ENCODE results near the gene TLR2.

TLR2 gene

DNA sequence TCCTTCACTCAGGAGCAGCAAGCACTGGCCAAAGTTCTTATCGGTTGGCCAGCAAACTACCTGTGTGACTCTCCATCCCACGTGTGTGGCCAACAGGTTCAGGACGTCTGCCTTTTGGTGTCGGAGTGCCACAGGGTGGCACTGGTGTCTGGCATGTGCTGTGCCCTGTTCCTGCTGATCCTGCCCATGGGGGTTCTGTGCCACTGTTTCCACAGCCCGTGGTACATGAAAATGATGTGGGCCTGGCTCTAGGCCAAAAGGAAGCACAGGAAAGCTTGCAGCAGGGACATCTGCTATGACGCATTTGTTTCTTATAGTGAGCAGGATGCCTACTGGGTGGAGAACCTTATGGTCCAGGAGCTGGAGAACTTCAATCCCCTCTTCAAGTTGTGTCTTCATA lies 4.6 kb upstream of the TLR2 start:
- no peak overlapping the region for H3K4me3 Mint-ChIP-seq
- H3K9me3 Mint-ChIP-seq, result peaks cover 11% of the 10 kb centered on the region
- H3K27me3 Mint-ChIP-seq, result peaks cover 4% of the 10 kb centered on the region
- DNase-seq (ENCODE audit: low spot score in 2 of 2) (no peak), ATAC-seq (ENCODE audit: low read depth) (no peak)
- H3K36me3 Mint-ChIP-seq, result peaks cover 6% of the 10 kb centered on the region
- no peak overlapping the region for H3K27ac Mint-ChIP-seq
- H3K4me1 Mint-ChIP-seq, result peaks cover 6% of the 10 kb centered on the region

DNA sequence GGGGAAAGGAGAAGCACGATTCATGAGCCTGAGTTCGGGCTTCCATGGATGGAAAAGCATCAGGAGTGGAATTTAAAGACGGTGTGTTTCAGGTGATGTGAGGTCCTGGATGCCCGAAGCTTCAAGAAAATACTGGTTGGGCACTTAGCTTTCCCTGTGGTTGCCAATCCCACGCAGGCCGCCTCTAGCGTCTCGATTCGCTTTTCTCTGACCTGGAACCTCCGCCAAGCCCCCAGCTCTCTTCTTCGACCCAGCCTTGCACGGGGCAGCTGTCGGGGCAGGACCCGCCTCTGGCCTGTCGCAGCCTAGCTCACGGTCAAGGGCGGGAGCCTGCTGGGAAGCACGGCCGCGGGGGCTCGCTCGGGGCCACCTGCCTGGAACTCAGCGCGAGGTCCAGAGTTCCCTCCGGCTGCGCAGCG lies 308 bp upstream of the TLR2 start:
- peaks cover 1% of the 10 kb centered on the region for H3K9me3 Mint-ChIP-seq
- H3K27ac Mint-ChIP-seq, result peak overlapping the region; percentile 16
- peak in 1 of 2 donors; percentile 69 for DNase-seq (ENCODE audit: low spot score in 2 of 2)
- H3K4me1 Mint-ChIP-seq, result peaks cover 12% of the 10 kb centered on the region
- H3K36me3 Mint-ChIP-seq, result peaks cover 9% of the 10 kb centered on the region
- peak overlapping the region; percentile 84 for H3K4me3 Mint-ChIP-seq
- ATAC-seq (ENCODE audit: low read depth), result no peak
- peaks cover 4% of the 10 kb centered on the region for H3K27me3 Mint-ChIP-seq

DNA sequence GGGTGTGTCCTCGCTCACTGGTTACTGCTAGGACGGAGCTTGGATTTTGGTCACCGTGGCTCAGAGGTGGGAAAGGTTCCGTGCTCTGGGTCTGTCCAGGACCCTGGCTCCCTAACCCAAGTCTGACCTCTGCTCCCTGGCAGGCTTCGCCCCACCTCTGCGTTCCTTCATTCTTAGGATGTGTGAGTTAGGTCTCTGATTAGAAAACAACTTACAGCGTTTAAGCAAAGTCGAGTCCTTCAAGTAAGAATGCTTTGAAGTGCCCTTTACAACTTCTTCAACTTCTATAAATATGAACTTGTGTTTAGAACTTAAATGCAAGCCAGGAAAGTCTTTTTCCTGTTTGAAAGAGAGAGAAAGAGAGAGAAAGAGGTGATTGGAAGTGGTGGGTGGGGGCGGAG lies 891 bp downstream of the TLR2 start:
- DNase-seq (ENCODE audit: low spot score in 2 of 2), result no peak
- Mint-ChIP-seq H3K27ac (peak overlapping the region; percentile 65), H3K4me1 (peaks cover 12% of the 10 kb centered on the region), H3K4me3 (peak overlapping the region; percentile 83), H3K9me3 (peaks cover 4% of the 10 kb centered on the region), H3K36me3 (peaks cover 17% of the 10 kb centered on the region), H3K27me3 (peaks cover 4% of the 10 kb centered on the region)
- no peak for ATAC-seq (ENCODE audit: low read depth)

DNA sequence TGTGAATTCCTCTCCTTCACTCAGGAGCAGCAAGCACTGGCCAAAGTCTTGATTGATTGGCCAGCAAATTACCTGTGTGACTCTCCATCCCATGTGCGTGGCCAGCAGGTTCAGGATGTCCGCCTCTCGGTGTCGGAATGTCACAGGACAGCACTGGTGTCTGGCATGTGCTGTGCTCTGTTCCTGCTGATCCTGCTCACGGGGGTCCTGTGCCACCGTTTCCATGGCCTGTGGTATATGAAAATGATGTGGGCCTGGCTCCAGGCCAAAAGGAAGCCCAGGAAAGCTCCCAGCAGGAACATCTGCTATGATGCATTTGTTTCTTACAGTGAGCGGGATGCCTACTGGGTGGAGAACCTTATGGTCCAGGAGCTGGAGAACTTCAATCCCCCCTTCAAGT lies 20.4 kb downstream of the TLR2 start:
- no peaks in the 10 kb centered on the region for H3K27me3 Mint-ChIP-seq
- DNase-seq (ENCODE audit: low spot score in 2 of 2), result no peak
- H3K9me3 Mint-ChIP-seq, result no peaks in the 10 kb centered on the region
- peaks cover 1% of the 10 kb centered on the region for H3K36me3 Mint-ChIP-seq
- ATAC-seq (ENCODE audit: low read depth), result no peak
- H3K4me3 Mint-ChIP-seq, result no peak overlapping the region
- H3K27ac Mint-ChIP-seq, result no peak overlapping the region
- H3K4me1 Mint-ChIP-seq, result peaks cover 2% of the 10 kb centered on the region

DNA sequence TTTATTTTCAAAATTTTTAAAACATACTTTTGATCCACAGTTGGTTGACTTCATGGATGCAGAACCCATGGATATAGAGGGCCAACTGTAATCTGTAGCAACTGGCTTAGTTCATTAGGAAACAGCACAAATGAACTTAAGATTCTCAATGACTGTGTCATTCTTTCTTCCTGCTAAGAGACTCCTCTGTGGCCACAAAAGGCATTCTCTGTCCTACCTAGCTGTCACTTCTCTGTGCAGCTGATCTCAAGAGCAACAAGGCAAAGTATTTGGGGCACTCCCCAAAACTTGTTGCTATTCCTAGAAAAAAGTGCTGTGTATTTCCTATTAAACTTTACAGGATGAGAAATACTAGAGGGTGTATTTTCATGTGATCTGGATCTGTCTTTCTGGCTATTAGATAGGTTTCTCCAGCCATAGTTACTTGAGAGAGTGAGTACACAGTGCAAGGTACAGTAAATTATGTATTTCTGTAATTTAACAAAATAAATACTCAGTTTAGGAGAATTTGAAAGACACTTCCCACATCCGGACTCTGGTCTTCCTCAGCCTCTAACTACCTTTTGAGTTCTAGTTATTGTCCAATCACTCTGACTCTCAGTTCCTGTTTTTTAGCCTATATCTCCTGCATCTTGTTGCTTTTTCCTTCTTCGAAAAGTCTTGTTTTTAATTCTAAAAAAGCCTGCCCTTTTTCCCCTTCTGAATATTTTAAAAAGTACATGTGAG lies 21.8 kb downstream of the TLR2 start:
- no peak overlapping the region for H3K4me3 Mint-ChIP-seq
- H3K9me3 Mint-ChIP-seq, result no peaks in the 10 kb centered on the region
- DNase-seq (ENCODE audit: low spot score in 2 of 2) (no peak), ATAC-seq (ENCODE audit: low read depth) (peak; percentile 43)
- no peaks in the 10 kb centered on the region for H3K27me3 Mint-ChIP-seq
- H3K36me3 Mint-ChIP-seq, result peaks cover 1% of the 10 kb centered on the region
- H3K27ac Mint-ChIP-seq, result no peak overlapping the region
- peaks cover 2% of the 10 kb centered on the region for H3K4me1 Mint-ChIP-seq

DNA sequence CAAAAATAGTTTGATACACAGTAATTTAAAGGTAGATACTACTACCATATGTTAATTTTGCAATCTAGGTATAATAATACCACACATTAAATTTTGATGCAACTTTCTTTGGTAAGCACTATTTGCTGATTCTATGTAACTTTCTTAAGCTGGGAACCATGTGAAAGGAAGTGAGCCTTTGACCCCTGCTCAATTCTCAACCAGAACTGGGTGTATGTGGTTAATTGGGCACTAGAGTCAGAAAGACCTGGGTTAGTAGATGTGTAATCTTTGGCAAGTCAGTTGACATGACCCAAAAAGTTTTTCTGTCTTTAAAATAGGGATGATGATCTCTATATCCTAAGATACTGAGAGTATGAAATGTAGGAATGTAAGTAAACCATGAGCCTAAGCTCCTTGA lies 22.4 kb downstream of the TLR2 start:
- no peak overlapping the region for H3K4me3 Mint-ChIP-seq
- no peak overlapping the region for H3K27ac Mint-ChIP-seq
- ATAC-seq (ENCODE audit: low read depth) (no peak), DNase-seq (ENCODE audit: low spot score in 2 of 2) (no peak)
- H3K36me3 Mint-ChIP-seq, result peaks cover 1% of the 10 kb centered on the region
- no peaks in the 10 kb centered on the region for H3K9me3 Mint-ChIP-seq
- no peaks in the 10 kb centered on the region for H3K27me3 Mint-ChIP-seq
- peaks cover 2% of the 10 kb centered on the region for H3K4me1 Mint-ChIP-seq

DNA sequence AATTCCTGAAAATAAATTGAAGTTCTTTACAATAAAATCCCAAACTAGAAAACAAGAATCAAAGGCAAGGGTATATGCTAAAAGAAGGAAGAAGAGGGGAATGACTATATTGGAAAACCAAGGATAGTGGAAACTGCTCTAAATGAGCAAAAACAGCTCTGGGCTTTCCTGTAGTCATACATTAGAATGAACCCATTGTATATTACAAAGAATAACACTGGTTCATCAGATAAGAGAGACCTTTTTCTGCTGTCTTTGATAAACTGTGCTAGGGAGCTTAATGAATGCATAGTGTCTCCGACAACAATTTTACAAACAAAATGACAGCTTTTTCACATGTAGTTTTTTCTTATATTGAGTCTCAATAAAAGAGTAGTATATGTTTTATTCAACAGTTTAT lies 26.6 kb downstream of the TLR2 start:
- Mint-ChIP-seq H3K36me3 (no peaks in the 10 kb centered on the region), H3K4me3 (no peak overlapping the region), H3K4me1 (peaks cover 2% of the 10 kb centered on the region), H3K27ac (no peak overlapping the region), H3K9me3 (no peaks in the 10 kb centered on the region), H3K27me3 (peaks cover 4% of the 10 kb centered on the region)
- ATAC-seq (ENCODE audit: low read depth) (no peak), DNase-seq (ENCODE audit: low spot score in 2 of 2) (no peak)

DNA sequence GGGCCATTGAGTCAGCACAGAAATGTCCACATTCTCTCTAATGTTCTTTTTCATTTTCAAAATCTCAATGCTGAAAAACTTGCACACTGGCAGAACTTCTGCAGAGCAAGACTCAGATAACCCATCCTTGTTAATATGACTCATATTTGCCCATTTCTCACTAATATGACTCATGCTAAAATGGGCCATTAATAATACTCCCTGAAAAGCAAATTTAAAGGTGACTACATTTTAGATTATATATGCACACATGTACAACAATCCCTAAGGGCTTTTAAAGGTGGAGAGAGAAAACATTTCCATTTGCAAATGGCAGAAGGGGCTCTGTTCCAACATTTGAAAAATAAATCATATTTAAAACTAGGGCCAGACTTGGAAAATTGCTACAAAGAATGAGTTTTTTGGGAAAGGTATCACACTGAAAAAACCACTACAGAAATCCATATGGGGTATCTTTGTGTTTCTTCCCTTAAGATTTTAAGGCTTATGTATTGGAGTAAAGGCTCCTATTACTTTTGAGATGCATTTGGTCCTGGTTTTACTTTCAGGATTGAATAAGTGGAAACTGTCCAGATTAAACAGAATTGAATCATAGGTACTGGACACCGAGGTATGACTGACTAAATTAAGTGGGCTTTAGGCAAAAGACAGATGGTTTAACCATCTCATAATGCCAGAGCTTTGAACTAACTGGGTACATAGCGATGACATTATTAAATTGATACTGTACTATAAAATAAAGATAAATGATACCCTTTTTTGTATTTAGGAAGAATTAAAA lies 30.0 kb downstream of the TLR2 start:
- Mint-ChIP-seq H3K27ac (no peak overlapping the region), H3K4me3 (no peak overlapping the region), H3K4me1 (no peaks in the 10 kb centered on the region), H3K27me3 (peaks cover 7% of the 10 kb centered on the region), H3K36me3 (peaks cover 1% of the 10 kb centered on the region), H3K9me3 (peaks cover 3% of the 10 kb centered on the region)
- DNase-seq (ENCODE audit: low spot score in 2 of 2) (no peak), ATAC-seq (ENCODE audit: low read depth) (no peak)

DNA sequence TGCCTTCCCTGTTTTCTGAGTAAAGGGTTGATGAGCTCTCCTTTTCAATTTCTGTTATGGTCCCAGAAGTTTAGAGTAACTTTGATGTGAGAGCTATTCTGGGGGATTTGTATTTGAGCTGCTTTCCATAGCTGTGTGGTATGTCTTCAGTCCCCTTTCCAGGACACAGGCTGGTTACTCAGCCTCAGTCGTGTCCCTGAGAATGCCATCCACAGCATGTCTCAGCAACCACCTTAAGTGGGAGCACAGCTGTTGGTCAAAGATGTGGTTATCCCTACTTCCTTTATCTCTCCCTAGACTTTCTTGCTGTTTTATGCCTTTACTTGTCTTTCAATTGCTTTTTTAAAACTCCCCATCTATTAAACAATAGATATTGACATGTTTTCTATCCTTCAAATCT lies 38.0 kb downstream of the TLR2 start:
- no peak for ATAC-seq (ENCODE audit: low read depth)
- peaks cover 9% of the 10 kb centered on the region for H3K4me1 Mint-ChIP-seq

DNA sequence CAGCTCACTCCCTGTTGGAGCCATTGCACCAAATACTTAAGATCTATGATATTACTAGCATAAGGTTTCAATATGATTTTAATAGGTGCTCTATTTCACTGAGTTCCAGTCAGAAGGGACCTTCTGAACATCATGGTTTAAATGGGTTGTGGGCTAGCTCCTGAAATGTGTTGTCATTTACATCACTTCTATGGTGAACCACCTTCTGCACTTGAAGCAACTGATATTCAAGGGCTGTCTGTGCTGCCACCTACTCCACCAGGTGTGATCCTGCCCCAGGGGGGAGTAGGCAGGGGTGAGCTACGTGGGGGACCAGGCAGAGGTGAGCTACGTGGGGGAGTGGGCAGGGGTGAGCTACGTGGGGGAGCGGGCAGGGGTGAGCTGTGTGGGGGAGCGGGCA lies 40.5 kb downstream of the TLR2 start:
- no peaks in the 10 kb centered on the region for H3K36me3 Mint-ChIP-seq
- DNase-seq (ENCODE audit: low spot score in 2 of 2), result no peak
- H3K27me3 Mint-ChIP-seq, result peaks cover 3% of the 10 kb centered on the region
- no peak overlapping the region for H3K27ac Mint-ChIP-seq
- no peaks in the 10 kb centered on the region for H3K9me3 Mint-ChIP-seq
- peaks cover 32% of the 10 kb centered on the region for H3K4me1 Mint-ChIP-seq
- H3K4me3 Mint-ChIP-seq, result no peak overlapping the region
- ATAC-seq (ENCODE audit: low read depth), result no peak

More for the DNA sequence above, 38.0 kb downstream of the TLR2 start:
- Mint-ChIP-seq H3K36me3 (peaks cover 4% of the 10 kb centered on the region), H3K27me3 (peaks cover 8% of the 10 kb centered on the region), H3K4me3 (no peak overlapping the region), H3K27ac (no peak overlapping the region), H3K9me3 (peaks cover 6% of the 10 kb centered on the region)
- DNase-seq (ENCODE audit: low spot score in 2 of 2), result no peak

DNA sequence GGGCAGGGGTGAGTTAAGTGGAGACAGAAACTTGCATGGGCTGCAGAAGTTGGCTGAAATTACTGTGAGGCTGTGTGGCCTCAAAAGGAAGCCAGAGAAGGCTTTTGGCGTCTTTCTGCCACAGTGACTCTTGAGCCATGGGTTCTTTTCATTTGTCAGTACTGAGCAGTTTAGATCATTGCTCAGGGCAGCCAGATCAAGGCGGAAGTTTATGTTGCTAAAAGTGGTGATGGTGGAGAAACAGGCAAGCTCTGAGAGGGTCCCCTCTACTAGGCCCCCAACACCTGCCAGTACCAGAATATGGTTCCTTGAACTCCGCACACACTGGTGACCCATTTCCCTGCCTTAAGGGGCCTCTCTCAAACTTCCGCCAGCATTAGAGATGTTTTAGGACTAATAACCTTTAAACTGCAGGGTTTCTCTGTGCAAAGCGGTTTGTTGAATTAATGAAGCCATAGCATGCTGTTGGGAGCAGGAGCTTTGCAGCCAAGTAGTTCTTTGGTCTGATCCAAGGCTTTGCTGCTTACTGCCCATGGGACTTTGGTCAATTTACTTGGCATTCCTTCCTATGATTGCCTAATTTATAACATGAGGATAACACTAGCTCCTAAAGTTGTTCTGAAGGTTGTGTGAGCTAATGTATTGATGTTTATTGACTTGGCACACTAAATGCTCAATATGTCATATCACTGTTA lies 41.2 kb downstream of the TLR2 start:
- H3K4me1 Mint-ChIP-seq, result peaks cover 33% of the 10 kb centered on the region

DNA sequence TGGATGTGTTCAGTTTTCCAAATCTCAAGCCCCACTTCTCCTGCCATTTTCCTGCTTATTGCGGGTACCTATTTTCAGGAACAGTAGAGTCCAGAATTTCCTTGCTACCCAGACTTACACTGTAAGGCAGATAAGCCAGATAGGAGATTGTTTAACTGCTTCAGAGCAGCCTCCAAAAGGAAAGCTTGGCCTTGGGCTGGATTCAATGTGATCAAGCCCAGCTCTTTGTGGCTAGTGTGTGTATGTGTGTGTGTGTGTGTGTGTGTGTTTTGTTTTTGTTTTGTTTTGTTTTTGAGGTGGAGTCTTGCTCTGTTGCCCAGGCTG lies 41.7 kb downstream of the TLR2 start:
- Mint-ChIP-seq H3K4me3 (no peak overlapping the region), H3K36me3 (no peaks in the 10 kb centered on the region), H3K9me3 (no peaks in the 10 kb centered on the region), H3K27ac (no peak overlapping the region), H3K4me1 (peaks cover 33% of the 10 kb centered on the region), H3K27me3 (peaks cover 3% of the 10 kb centered on the region)
- DNase-seq (ENCODE audit: low spot score in 2 of 2) (no peak), ATAC-seq (ENCODE audit: low read depth) (no peak)

More for the DNA sequence above, 41.2 kb downstream of the TLR2 start:
- H3K27ac Mint-ChIP-seq, result no peak overlapping the region
- no peak overlapping the region for H3K4me3 Mint-ChIP-seq
- ATAC-seq (ENCODE audit: low read depth) (no peak), DNase-seq (ENCODE audit: low spot score in 2 of 2) (no peak)
- H3K36me3 Mint-ChIP-seq, result no peaks in the 10 kb centered on the region
- H3K9me3 Mint-ChIP-seq, result no peaks in the 10 kb centered on the region
- peaks cover 3% of the 10 kb centered on the region for H3K27me3 Mint-ChIP-seq

DNA sequence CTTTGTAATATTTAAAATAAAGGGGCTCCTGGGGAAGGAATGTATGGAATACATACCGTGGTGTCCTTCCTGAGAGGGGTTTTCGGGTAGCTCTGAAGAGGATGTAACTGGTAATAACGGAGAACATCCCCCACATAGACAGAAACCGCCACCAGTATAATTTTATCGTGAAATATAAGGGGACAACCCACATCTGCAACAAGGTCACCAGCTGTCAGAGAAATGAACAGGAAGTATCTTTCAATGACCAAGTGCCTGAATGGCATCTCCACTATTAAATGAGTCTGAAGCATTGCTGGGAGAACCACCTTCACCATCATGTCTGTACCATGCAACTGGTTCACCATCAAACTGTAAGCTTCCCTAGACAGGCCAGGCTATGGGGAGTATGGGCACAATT lies 44.1 kb downstream of the TLR2 start:
- H3K4me1 Mint-ChIP-seq, result peaks cover 36% of the 10 kb centered on the region
- H3K36me3 Mint-ChIP-seq, result no peaks in the 10 kb centered on the region
- H3K9me3 Mint-ChIP-seq, result no peaks in the 10 kb centered on the region
- H3K27ac Mint-ChIP-seq, result no peak overlapping the region
- no peak for DNase-seq (ENCODE audit: low spot score in 2 of 2)
- peak; percentile 31 for ATAC-seq (ENCODE audit: low read depth)
- H3K27me3 Mint-ChIP-seq, result peaks cover 2% of the 10 kb centered on the region
- no peak overlapping the region for H3K4me3 Mint-ChIP-seq

DNA sequence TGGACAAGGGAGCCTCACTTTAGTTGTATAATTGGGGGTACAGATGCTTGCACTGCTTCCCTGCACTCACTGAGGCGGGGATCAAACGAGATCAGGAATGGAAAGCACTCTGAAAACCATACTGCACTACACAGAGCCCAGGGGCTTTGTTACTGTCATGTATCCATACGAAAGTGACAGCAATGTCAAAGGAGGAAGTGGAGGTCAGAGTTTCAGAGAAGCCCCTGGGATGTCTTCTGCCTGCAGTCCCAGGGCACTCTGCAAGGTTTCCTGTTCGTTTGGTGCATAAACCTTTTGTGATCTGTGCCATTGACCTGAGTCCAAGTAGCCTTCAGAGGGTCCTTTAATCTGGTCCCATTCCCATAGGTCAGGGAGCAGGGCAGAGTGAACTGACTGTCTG lies 44.6 kb downstream of the TLR2 start:
- DNase-seq (ENCODE audit: low spot score in 2 of 2), result peak in 1 of 2 donors; percentile 23
- peak overlapping the region; percentile 21 for H3K4me3 Mint-ChIP-seq
- no peaks in the 10 kb centered on the region for H3K9me3 Mint-ChIP-seq
- peaks cover 1% of the 10 kb centered on the region for H3K27me3 Mint-ChIP-seq
- peaks cover 36% of the 10 kb centered on the region for H3K4me1 Mint-ChIP-seq
- no peak overlapping the region for H3K27ac Mint-ChIP-seq
- ATAC-seq (ENCODE audit: low read depth), result peak; percentile 87
- H3K36me3 Mint-ChIP-seq, result no peaks in the 10 kb centered on the region

Data from memory B cell (primary cell).